Psoas muscle (tissue), 8 donors: ENCODE measurements around the gene FBF1. TPM values are rescaled to one million over a fixed set of nuclear protein-coding genes. Genes with fewer than 3 reads are reported as not detected.

Source experiments
- ATAC-seq, 4 donors: fragments of 200-7000 bp; cut with Tn5 transposase; one replicate each; pipeline ENCODE4 v1.9.1; 2020; ENCODE audit warnings: moderate library complexity in 3 of 4, mild to moderate bottlenecking in 2 of 4
- DNase-seq, 2 donors: peaks; one replicate each; pipeline ENCODE4 v3.0.0-alpha.2; 2020
- H3K27ac ChIP-seq: fragments of 200-600 bp; one replicate; pipeline ENCODE4 v1.8.0; 2022
- H3K27me3 ChIP-seq, 3 donors: fragments of 200-600 bp in 1 of 3; one replicate each; pipeline versions ENCODE4 v1.6.1 to v1.8.0; 2013 to 2022; ENCODE audit warnings: low read length in 2 of 3, mild to moderate bottlenecking in 2 of 3, moderate library complexity in 1 of 3; ENCODE audit not compliant: insufficient read depth in 3 of 3
- H3K36me3 ChIP-seq, 2 donors: fragments of 200-600 bp in 1 of 2; one replicate each; pipeline versions ENCODE4 v1.6.1 to v1.8.0; 2013 to 2022; ENCODE audit warnings: low read depth in 1 of 2, mild to moderate bottlenecking in 1 of 2, moderate library complexity in 1 of 2; ENCODE audit not compliant: insufficient read depth in 1 of 2
- H3K4me1 ChIP-seq: fragments of 200-600 bp; one replicate; pipeline ENCODE4 v1.8.0; 2022
- H3K4me3 ChIP-seq: fragments of 200-600 bp; one replicate; pipeline ENCODE4 v1.8.0; 2022; ENCODE audit warnings: mild to moderate bottlenecking
- H3K9me3 ChIP-seq: fragments of 200-600 bp; one replicate; pipeline ENCODE4 v1.8.0; 2022
- CTCF ChIP-seq: fragments of 200-600 bp; IDR thresholded peaks from one replicate; pipeline ENCODE4 v1.8.0; 2022; ENCODE audit warnings: antibody characterized with exemption
- WGBS, 3 donors: extraction: QIAGEN DNeasy Blood & Tissue Kit; methylation state at CpG; one replicate each; pipeline versions ENCODE4 v1.1.6 to v1.1.7; 2013; 5-methylcytosine and 5-hydroxymethylcytosine counted together
- intact Hi-C, 2 donors: fragments of 100-400 bp; cut with DNase I; formaldehyde crosslinking; loops; one replicate each; pipeline versions ENCODE4 v1.11.0 to v1.14.2; 2022
- polyA plus RNA-seq, 3 donors: library from polyadenylated mRNA; stranded (reverse); fragments of 200-250 nt; gene quantifications; one replicate each; pipeline ENCODE4 v1.2.3, GENCODE V29; 2013
- total RNA-seq, 4 donors: library from RNA; stranded (reverse); fragmentation: NEBNext Ultra II Directional in 2 of 4; extraction: Animal tissue kit (Norgen Biotek cat#: 25700) in 2 of 4; gene quantifications; one replicate each; pipeline versions ENCODE4 v1.2.1 to v1.2.4, GENCODE V29; 2021 to 2023
- donor health status: healthy with polysubstance abuse.
- donor health status: DM: no; HTN: no; CAD: no; lungs with moderate emphysema.
- donor health status: Bipolar disorder and iron deficiency.
- donor health status: healthy.
- donor health status: DM: yes; HTN: yes; CAD: no.
- donor health status: DM: no; HTN: no; CAD: no.
- donor health status: DM: no; HTN: no; CAD: no.
- donor health status: DM: yes; HTN: yes; CAD: no.

FBF1 gene
- total and polyA plus RNA-seq, 7 donors, result 1.8 to 10.4 (median 3.7) TPM

GRCh38 chr17:75925912-75926311 is 14.9 kb downstream of the FBF1 start:
- no peak for TF ChIP-seq CTCF
- Histone ChIP-seq H3K9me3 (no peaks in the 10 kb centered on the region), H3K27me3 (no peaks in the 10 kb centered on the region), H3K4me1 (no peaks in the 10 kb centered on the region), H3K36me3 (peaks cover 0 to 15% of the 10 kb centered on the region in 2 donors), H3K27ac (no peak overlapping the region), H3K4me3 (no peak overlapping the region)
- WGBS, 3 donors, result 92 to 99% (median 96%) methylated on average over 15 of the region's 15 CpGs
- intact Hi-C loops, result no loop called here
- ATAC-seq (no peak), DNase-seq (no peak)

GRCh38 chr17:75925103-75925502 is 15.7 kb downstream of the FBF1 start:
- DNase-seq (no peak), ATAC-seq (no peak)
- no peak for TF ChIP-seq CTCF
- H3K9me3 ChIP-seq, result no peaks in the 10 kb centered on the region
- intact Hi-C loops, result no loop called here
- H3K27me3 ChIP-seq, result no peaks in the 10 kb centered on the region
- H3K4me1 ChIP-seq, result no peaks in the 10 kb centered on the region
- peaks cover 0 to 15% of the 10 kb centered on the region in 2 donors for H3K36me3 ChIP-seq
- 90 to 96% (median 90%) methylated on average over 11 of the region's 11 CpGs for WGBS, 3 donors
- no peak overlapping the region for H3K27ac ChIP-seq
- H3K4me3 ChIP-seq, result no peak overlapping the region

DNA sequence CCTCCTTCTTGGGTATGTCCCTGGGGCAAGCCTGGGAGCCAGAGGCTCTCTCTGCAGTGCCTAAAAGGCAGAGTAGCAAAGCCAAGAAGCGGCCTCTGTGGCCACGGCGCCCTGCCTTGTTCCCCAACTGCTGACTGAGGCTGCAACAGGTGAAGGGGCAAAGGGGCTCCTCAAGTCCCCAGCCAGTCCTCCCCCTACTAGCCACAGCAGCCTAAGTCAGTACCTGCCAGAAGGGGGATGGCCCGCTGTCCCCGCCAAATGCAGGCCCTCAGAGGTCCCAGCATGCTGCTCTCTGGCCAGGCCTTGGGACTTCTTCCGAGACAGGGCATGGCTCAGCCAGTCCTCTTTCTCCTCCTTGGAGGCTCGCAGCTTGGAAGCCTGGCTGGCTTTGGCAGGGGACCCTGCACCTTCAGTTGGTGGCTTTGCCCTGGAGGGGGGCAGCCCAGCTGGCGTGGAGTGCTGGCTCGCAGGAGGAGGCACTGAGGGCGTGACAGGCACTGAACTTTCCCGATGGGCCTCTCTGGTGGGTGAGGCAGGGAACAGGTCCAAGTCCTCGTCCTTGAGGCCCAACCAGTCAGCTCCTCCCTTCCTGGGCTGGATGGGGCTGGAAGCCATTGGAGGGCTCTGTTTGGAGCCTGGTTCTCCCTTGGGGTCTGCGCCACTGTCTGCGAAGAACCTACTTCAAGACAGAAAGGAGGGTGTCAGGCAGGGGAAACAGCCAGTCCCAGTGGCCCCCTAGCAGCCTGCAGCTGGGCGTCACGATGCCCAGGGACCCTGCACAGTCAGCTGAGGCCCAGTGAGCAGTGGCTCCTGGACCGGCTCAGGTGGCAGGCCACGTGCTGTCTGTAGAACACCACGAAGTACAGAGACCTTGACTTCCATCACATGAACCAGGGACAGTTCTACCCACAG is 17.6 kb downstream of the FBF1 start:
- Histone ChIP-seq H3K4me3 (no peak overlapping the region), H3K27me3 (no peaks in the 10 kb centered on the region), H3K4me1 (no peaks in the 10 kb centered on the region), H3K9me3 (no peaks in the 10 kb centered on the region), H3K27ac (no peak overlapping the region), H3K36me3 (peaks cover 0 to 15% of the 10 kb centered on the region in 2 donors)
- no peak for ATAC-seq
- TF ChIP-seq CTCF, result no peak
- DNase-seq, result no peak
- 79 to 91% (median 82%) methylated on average over 19 of the region's 19 CpGs for WGBS, 3 donors
- intact Hi-C loops, result no loop called here

- Histone ChIP-seq H3K4me1 (no peaks in the 10 kb centered on the region), H3K27ac (no peak overlapping the region), H3K36me3 (peaks cover 0 to 15% of the 10 kb centered on the region in 2 donors), H3K27me3 (no peaks in the 10 kb centered on the region), H3K4me3 (no peak overlapping the region), H3K9me3 (no peaks in the 10 kb centered on the region)
- WGBS, 3 donors, result 86 to 90% (median 90%) methylated on average over 18 of the region's 18 CpGs
- no peak for ATAC-seq
- intact Hi-C loops, result no loop called here
- TF ChIP-seq CTCF, result no peak
- no peak for DNase-seq
Observed at GRCh38 chr17:75922173-75922961, 18.5 kb downstream of the FBF1 start.
